AG08395 (cell line): ENCODE measurements around the gene PKMYT1.
A peak's percentile ranks its signal among the peaks of the same experiment; 100 is the strongest.
"Not testable (repeated sequence)": the region's sequence is repeated elsewhere in the genome, so short reads cannot be mapped to it uniquely, and the experiment has no call there.

Experiments
- DNase-seq: peaks from one replicate; pipeline ENCODE4 v3.0.0; 2012; ENCODE audit warnings: mixed read lengths, low spot score

The PKMYT1 gene

DNA sequence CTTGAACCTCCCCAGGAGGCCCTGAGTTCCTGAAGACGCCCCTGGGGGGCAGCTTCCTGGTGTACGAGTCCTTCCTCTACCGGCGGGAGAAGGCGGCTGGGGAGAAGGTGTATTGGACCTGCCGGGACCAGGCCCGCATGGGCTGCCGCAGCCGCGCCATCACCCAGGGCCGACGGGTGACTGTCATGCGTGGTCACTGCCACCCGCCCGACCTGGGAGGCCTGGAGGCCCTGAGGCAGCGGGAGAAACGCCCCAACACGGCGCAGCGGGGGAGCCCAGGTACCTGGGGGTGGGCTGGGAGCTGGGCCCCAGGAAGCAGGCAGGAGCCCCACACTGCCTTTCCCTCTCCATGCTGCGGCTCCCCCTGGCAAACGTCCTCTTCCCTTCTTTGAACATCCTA, 46.5 kb downstream of the PKMYT1 start:
- DNase-seq, result no peak

DNA sequence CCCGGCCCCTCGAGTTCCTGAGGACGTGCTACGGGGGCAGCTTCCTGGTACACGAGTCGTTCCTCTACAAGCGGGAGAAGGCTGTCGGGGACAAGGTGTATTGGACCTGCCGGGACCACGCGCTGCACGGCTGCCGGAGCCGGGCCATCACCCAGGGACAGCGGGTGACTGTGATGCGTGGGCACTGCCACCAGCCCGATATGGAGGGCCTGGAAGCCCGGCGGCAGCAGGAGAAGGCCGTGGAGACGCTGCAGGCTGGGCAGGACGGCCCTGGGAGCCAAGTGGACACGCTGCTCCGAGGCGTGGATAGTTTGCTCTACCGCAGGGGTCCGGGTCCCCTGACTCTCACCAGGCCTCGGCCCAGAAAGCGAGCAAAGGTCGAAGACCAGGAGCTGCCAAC, 47.1 kb downstream of the PKMYT1 start:
- no peak for DNase-seq

DNA sequence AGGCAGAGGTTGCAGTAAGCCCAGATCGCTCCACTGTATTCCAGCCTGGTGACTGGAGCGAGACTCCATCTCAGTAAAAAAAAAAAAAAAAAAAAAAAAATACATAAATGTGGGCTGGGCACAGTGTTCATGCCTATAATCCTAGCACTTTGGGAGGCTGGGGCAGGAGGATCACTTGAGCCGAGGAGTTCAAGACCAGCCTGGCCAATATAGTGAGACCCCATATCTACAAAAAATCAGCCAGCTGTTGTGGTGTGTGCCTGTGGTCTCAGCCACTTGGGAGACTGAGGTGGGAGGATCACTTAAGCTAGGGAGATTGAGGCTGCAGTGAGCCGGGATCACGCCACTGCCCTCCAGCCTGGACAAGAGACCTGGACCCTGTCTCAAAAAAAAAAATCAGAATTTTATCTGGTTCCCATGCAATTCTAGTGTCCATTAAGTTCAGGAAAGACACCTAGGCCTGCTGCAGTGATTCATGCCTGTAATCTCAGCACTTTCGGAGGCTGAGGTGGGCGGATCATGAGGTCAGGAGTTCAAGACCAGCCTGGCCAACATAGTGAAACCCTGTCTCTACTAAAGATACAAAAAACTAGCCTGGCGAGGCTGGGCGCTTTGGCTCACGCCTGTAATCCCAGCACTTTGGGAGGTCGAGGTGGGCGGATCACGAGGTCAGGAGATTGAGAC, 48.9 kb downstream of the PKMYT1 start:
- not testable (repeated sequence) for DNase-seq

DNA sequence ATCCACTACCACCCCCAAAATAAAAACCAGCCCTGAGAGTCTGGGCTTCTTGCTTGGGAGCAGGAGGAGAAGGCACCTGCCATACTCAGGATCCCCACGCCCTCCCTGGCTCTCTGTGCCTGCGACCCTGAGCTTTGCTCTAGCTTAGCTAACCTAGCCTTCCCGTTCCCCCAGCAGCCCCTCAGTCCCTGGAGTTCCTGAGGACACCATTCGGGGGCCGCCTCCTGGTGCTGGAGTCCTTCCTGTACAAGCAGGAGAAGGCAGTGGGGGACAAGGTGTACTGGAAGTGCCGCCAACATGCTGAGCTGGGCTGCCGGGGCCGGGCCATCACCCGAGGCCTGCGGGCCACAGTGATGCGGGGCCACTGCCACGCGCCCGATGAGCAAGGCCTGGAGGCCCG, 50.0 kb downstream of the PKMYT1 start:
- DNase-seq, result no peak

DNA sequence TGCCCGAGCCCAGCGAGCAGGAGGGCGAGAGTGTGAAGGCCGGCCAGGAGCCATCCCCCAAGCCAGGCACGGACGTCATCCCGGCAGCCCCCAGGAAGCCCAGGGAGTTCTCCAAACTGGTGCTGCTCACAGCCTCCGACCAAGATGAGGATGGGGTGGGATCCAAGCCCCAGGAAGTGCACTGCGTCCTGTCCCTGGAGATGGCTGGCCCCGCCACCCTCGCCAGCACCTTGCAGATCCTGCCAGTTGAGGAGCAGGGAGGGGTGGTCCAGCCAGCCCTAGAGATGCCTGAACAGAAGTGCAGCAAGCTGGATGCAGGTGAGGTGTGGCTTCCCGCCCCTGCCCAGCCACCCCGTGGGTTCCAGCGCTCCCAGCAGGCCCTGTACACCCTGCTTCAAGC, 50.6 kb downstream of the PKMYT1 start:
- no peak for DNase-seq

DNA sequence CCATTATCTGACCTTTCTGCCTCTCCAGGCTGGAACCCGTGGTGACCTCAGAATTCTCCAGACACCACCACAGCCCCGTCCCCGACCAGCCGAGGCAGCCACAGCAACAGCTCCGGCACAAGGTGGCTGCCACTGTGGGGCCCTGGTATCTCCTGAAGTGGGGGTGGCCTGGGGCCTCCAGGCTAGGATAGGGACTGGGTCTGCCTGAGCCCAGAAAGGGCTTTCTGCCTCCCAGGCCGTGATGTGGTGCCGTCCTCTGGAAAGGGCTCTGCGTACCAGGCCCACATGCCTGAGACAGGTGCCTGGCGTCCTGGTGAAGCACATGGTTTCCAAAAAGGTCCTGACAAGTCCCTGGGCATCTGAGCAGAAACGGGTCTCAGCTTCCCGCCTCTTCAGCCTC, 51.5 kb downstream of the PKMYT1 start:
- no peak for DNase-seq

DNA sequence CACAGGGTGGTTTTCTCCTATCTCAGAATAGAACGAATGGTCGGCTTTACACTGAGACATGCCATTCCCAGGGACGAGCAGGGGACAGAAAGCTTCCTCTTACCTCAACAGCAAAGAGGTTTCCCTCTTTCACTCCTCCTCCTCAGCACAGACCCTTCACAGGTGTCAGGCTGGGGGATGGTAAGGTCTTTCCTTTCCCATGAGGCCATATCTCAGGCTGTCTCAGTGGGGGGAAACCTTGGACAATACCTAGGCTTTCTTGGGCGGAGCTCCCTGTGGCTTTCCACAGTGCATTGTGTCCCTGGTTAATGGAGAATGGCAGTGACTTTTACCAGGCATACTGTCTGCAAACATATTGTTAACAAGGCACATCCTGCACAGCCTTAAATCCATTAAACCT, 52.1 kb downstream of the PKMYT1 start:
- DNase-seq, result not testable (repeated sequence)

DNA sequence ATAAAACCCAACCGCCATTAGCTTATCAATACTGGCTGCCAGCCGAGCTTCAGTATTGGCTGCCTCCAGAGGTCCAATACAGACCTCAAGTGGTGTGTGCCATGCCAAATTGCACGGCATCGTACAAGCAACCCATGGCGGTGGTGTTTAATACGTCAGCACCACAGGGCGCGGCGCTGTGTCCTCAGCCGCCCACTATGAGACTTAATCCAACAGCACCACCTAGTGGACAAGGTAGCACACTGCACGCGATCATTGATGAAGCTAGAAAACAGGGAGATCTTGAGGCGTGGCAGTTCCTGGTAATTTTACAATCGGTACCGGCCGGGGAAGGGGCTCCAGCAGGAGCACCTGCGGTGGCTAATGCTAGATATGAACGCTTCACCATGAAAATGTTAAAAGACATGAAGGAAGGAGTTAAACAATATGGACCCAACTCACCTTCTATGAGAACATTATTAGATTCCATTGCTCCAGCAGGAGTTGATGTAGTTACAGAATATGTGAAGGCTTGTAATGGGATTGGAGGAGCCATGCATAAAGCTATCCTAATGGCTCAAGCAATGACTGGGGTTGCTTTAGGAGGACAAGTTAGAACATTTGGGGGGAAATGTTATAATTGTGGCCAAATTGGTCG, 53.1 kb downstream of the PKMYT1 start:
- peak; percentile 80 for DNase-seq

DNA sequence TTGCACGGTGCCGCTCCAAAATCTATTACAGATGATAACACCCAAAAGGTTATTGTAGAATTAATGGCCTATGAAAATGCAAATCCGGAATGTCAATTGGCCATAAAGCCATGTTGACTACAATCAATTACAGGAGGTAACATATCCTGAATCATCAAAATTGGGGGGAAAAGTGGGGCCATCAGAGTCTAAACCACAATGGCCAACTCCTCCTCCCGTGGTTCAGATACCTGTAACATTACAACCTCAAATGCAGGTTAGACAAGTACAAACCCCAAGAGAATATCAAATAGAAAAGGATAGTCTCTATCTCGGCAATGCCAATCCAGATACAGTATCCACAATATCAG, 53.6 kb downstream of the PKMYT1 start:
- DNase-seq, result no peak

DNA sequence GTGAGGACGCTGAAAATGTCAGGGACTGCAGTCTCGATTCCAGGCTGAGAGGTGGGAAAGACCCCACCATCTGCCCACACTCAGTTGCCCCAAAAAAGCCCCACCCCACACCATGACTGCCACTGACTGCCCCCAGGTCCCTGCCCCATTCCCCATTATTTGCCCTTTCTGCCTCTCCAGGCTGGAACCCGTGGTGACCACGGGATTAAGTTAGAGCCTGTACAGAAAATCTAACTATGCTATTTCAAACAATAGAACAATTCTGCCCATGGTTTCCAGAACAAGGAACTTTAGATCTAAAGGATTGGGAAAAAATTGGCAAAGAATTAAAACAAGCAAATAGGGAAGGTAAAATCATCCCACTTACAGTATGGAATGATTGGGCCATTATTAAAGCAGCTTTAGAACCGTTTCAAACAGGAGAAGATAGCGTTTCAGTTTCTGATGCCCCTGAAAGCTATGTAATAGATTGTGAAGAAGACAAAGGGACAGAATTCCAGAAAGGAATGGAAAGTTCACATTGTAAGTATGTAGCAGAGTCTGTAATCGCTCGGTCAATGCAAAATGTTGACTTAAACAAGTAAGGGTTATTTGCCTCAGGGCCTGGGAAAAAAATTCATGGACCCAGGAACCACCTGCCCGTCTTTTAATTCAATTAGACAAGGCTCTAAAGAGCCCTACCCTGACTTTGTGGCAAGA, 54.1 kb downstream of the PKMYT1 start:
- no peak for DNase-seq

DNA sequence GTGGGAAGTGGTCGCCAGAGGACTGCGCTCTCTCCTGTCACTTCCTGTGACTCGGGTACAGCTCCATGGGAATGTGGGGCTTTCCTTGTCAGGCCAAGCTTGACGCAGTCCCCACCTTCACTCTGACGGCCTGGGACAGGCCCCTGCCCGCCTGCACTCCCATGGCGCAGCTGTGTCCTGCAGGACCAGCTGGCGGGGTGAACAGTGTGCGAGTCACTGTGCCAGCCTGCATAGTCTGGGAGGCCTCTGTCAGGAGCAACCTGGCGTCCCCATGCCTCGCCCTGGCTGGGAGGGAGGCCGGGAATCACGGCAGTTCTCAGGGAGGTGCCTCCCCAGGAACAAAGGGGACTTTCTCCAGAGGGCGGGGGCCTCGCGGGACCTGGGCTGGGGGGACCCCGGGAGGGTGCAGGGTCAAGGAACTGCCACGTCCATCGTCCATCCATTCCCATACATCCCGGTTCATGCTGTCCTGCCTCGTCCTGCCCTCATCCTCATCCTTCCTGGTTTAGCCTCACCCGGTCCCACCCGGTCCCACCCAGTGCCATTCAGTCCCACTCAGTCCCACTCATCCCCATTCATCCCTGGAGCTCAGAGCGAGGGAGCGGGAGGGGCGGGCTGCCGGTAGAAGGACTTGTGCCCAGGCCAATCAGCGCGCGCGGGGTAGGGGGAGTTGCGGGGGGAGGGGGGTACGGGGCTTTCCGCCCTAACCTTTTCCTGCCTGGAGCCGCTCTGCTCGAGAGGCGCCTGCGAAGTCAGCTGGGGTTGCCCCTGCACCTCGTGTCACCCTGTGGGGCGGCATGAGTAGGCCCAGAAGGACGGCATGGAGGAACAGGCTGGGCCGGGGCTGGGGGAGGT, 55.1 kb downstream of the PKMYT1 start:
- DNase-seq, result no peak

DNA sequence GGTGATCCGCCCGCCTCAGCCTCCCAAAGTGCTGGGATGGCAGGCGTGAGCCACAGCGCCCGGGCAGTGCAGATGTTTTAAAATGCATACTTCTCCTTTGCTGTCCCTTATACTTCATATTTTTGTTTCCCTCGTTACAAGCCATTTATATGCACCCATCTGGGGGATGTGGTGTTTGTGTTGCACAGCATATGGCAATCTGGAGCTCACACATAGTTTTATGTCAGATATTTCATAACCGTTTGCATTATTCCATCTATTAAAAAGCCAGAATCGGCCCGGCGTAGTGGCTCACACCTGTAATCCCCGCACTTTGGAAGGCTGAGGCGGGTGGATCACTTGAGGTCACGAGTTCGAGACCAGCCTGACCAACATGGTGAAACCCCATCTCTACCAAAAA, 56.8 kb downstream of the PKMYT1 start:
- no peak for DNase-seq
